Stimulated activated naive CD8-positive, alpha-beta T cell treated with anti-CD3 and anti-CD28 coated beads, Interleukin-15, Interleukin-2, amounts not matched to agents 100 ng/mL and 50 ng/mL, for 24 hours (primary cell): Measurements from ENCODE around the gene SLC43A2.

Experiments used
- H3K27ac Mint-ChIP-seq: one replicate; pipeline ENCODE4 v1.8.0; 2021; ENCODE audit warnings: mild to moderate bottlenecking, mixed read lengths
- H3K27me3 Mint-ChIP-seq: one replicate; pipeline ENCODE4 v1.8.0; 2021; ENCODE audit warnings: mixed read lengths
- H3K36me3 Mint-ChIP-seq: one replicate; pipeline ENCODE4 v1.8.0; 2021; ENCODE audit warnings: low read depth, mixed read lengths
- H3K4me1 Mint-ChIP-seq: one replicate; pipeline ENCODE4 v1.8.0; 2021; ENCODE audit warnings: low read depth, mixed read lengths
- H3K4me3 Mint-ChIP-seq: one replicate; pipeline ENCODE4 v1.8.0; 2021; ENCODE audit warnings: mild to moderate bottlenecking, mixed read lengths
- H3K9me3 Mint-ChIP-seq: one replicate; pipeline ENCODE4 v1.8.0; 2021; ENCODE audit warnings: mixed read lengths

Gene SLC43A2

GRCh38 chr17:1559047-1560043 is 69.3 kb downstream of the SLC43A2 start:
- Mint-ChIP-seq H3K27ac (no peak overlapping the region), H3K27me3 (no peaks in the 10 kb centered on the region), H3K36me3 (peaks cover 5% of the 10 kb centered on the region), H3K9me3 (no peaks in the 10 kb centered on the region), H3K4me1 (peaks cover 31% of the 10 kb centered on the region), H3K4me3 (no peak overlapping the region)

GRCh38 chr17:1558401-1558800 is 70.2 kb downstream of the SLC43A2 start:
- peaks cover 25% of the 10 kb centered on the region for H3K4me1 Mint-ChIP-seq
- no peaks in the 10 kb centered on the region for H3K9me3 Mint-ChIP-seq
- H3K27ac Mint-ChIP-seq = no peak overlapping the region
- no peaks in the 10 kb centered on the region for H3K27me3 Mint-ChIP-seq
- no peak overlapping the region for H3K4me3 Mint-ChIP-seq
- peaks cover 13% of the 10 kb centered on the region for H3K36me3 Mint-ChIP-seq

GRCh38 chr17:1557355-1558095 is 71.1 kb downstream of the SLC43A2 start:
- Mint-ChIP-seq H3K4me3 (no peak overlapping the region), H3K9me3 (no peaks in the 10 kb centered on the region), H3K36me3 (peaks cover 18% of the 10 kb centered on the region), H3K4me1 (peaks cover 25% of the 10 kb centered on the region), H3K27ac (no peak overlapping the region), H3K27me3 (no peaks in the 10 kb centered on the region)

- H3K36me3 Mint-ChIP-seq = peaks cover 34% of the 10 kb centered on the region
- H3K27ac Mint-ChIP-seq = peak overlapping the region; percentile 65
- H3K27me3 Mint-ChIP-seq = no peaks in the 10 kb centered on the region
- H3K9me3 Mint-ChIP-seq = no peaks in the 10 kb centered on the region
- H3K4me1 Mint-ChIP-seq = peaks cover 16% of the 10 kb centered on the region
- H3K4me3 Mint-ChIP-seq = no peak overlapping the region
These were observed 72.8 kb downstream of the SLC43A2 start for GRCh38 chr17:1555651-1556471.

- Mint-ChIP-seq H3K36me3 (peaks cover 43% of the 10 kb centered on the region), H3K27ac (peak overlapping the region; percentile 65), H3K27me3 (no peaks in the 10 kb centered on the region), H3K9me3 (no peaks in the 10 kb centered on the region), H3K4me1 (peaks cover 10% of the 10 kb centered on the region), H3K4me3 (no peak overlapping the region)
These were observed 73.7 kb downstream of the SLC43A2 start for GRCh38 chr17:1554751-1555540.

GRCh38 chr17:1553354-1554266 is 75.0 kb downstream of the SLC43A2 start:
- no peaks in the 10 kb centered on the region for H3K27me3 Mint-ChIP-seq
- H3K27ac Mint-ChIP-seq = no peak overlapping the region
- H3K36me3 Mint-ChIP-seq = peaks cover 46% of the 10 kb centered on the region
- H3K9me3 Mint-ChIP-seq = no peaks in the 10 kb centered on the region
- no peak overlapping the region for H3K4me3 Mint-ChIP-seq
- peaks cover 7% of the 10 kb centered on the region for H3K4me1 Mint-ChIP-seq

GRCh38 chr17:1552932-1553331 is 75.7 kb downstream of the SLC43A2 start:
- no peak overlapping the region for H3K27ac Mint-ChIP-seq
- H3K4me3 Mint-ChIP-seq = no peak overlapping the region
- peaks cover 7% of the 10 kb centered on the region for H3K4me1 Mint-ChIP-seq
- no peaks in the 10 kb centered on the region for H3K27me3 Mint-ChIP-seq
- H3K9me3 Mint-ChIP-seq = no peaks in the 10 kb centered on the region
- peaks cover 52% of the 10 kb centered on the region for H3K36me3 Mint-ChIP-seq

- Mint-ChIP-seq H3K4me3 (no peak overlapping the region), H3K27ac (no peak overlapping the region), H3K4me1 (peaks cover 7% of the 10 kb centered on the region), H3K27me3 (no peaks in the 10 kb centered on the region), H3K36me3 (peaks cover 48% of the 10 kb centered on the region), H3K9me3 (no peaks in the 10 kb centered on the region)
These were observed 76.9 kb downstream of the SLC43A2 start for GRCh38 chr17:1551741-1552140.

- H3K4me3 Mint-ChIP-seq = no peak overlapping the region
- H3K27me3 Mint-ChIP-seq = no peaks in the 10 kb centered on the region
- no peak overlapping the region for H3K27ac Mint-ChIP-seq
- no peaks in the 10 kb centered on the region for H3K4me1 Mint-ChIP-seq
- peaks cover 61% of the 10 kb centered on the region for H3K36me3 Mint-ChIP-seq
- no peaks in the 10 kb centered on the region for H3K9me3 Mint-ChIP-seq
These were observed 80.6 kb downstream of the SLC43A2 start for GRCh38 chr17:1548032-1548431.

GRCh38 chr17:1546292-1546922 is 82.2 kb downstream of the SLC43A2 start:
- Mint-ChIP-seq H3K4me1 (peaks cover 3% of the 10 kb centered on the region), H3K4me3 (no peak overlapping the region), H3K27ac (no peak overlapping the region), H3K27me3 (no peaks in the 10 kb centered on the region), H3K9me3 (no peaks in the 10 kb centered on the region), H3K36me3 (peaks cover 56% of the 10 kb centered on the region)

GRCh38 chr17:1545618-1546017 is 83.0 kb downstream of the SLC43A2 start:
- Mint-ChIP-seq H3K36me3 (peaks cover 54% of the 10 kb centered on the region), H3K4me3 (no peak overlapping the region), H3K4me1 (peaks cover 4% of the 10 kb centered on the region), H3K27ac (peak overlapping the region; percentile 27), H3K27me3 (no peaks in the 10 kb centered on the region), H3K9me3 (no peaks in the 10 kb centered on the region)

- peaks cover 56% of the 10 kb centered on the region for H3K36me3 Mint-ChIP-seq
- H3K27me3 Mint-ChIP-seq = no peaks in the 10 kb centered on the region
- H3K9me3 Mint-ChIP-seq = no peaks in the 10 kb centered on the region
- no peak overlapping the region for H3K4me3 Mint-ChIP-seq
- H3K4me1 Mint-ChIP-seq = peaks cover 4% of the 10 kb centered on the region
- no peak overlapping the region for H3K27ac Mint-ChIP-seq
These were observed 86.3 kb downstream of the SLC43A2 start for GRCh38 chr17:1542316-1542715.

GRCh38 chr17:1541367-1541904 is 87.2 kb downstream of the SLC43A2 start:
- Mint-ChIP-seq H3K27ac (no peak overlapping the region), H3K4me3 (no peak overlapping the region), H3K9me3 (no peaks in the 10 kb centered on the region), H3K27me3 (no peaks in the 10 kb centered on the region), H3K36me3 (peaks cover 53% of the 10 kb centered on the region), H3K4me1 (peaks cover 4% of the 10 kb centered on the region)
